H1 (cell line): ENCODE results near the gene FHAD1. TPM values are rescaled to one million over a fixed set of nuclear protein-coding genes. Genes with fewer than 3 reads are reported as not detected.

Experiments used
- CTCF ChIA-PET: fragments of 300-600 bp; sonication (Branson Sonifier 250); formaldehyde crosslinking; loops from one replicate; lab custom pipeline; 2021; ENCODE audit not compliant: partially characterized antibody; lab: Charles Lee
- POLR2A ChIA-PET: fragments of 300-600 bp; sonication (Branson Sonifier 250); formaldehyde crosslinking; loops from one replicate; lab custom pipeline; 2021; ENCODE audit warnings: inconsistent platforms; ENCODE audit not compliant: partially characterized antibody; lab: Charles Lee
- DNase-seq, 2 experiments: peaks; one replicate each; pipeline versions ENCODE4 v3.0.0 to v3.0.0-alpha.2; 2010 to 2022; ENCODE audit warnings: low spot score in 2 of 2, low read depth in 1 of 2, mixed read lengths in 1 of 2
- FAIRE-seq: peaks from 2 replicates; lab custom pipeline; 2011; peaks lifted over from hg19 to GRCh38; lab: Jason Lieb, UNC
- H2AFZ ChIP-seq: 2 replicates; pipeline ENCODE4 v1.8.1; 2012; ENCODE audit warnings: low read length, inconsistent platforms
- H2AK5ac ChIP-seq: 2 replicates; pipeline ENCODE4 v1.6.1; 2013; ENCODE audit warnings: low read depth, low read length
- H2BK120ac ChIP-seq: replicated peaks from 2 replicates; pipeline ENCODE3; 2013; ENCODE audit warnings: low read depth, low read length, inconsistent platforms
- H2BK12ac ChIP-seq: 2 replicates; pipeline ENCODE4 v1.6.1; 2013; ENCODE audit warnings: low read depth, low read length
- H2BK15ac ChIP-seq: 2 replicates; pipeline ENCODE4 v1.6.1; 2013; ENCODE audit warnings: low read length
- H2BK20ac ChIP-seq: 2 replicates; pipeline ENCODE4 v1.6.1; 2013; ENCODE audit warnings: low read length
- H2BK5ac ChIP-seq: 2 replicates; pipeline ENCODE4 v1.6.1; 2013; ENCODE audit warnings: low read depth, low read length
- H3K14ac ChIP-seq: 2 replicates; pipeline ENCODE4 v1.6.1; 2013; ENCODE audit warnings: inconsistent platforms; ENCODE audit not compliant: insufficient read length
- H3K18ac ChIP-seq: 2 replicates; pipeline ENCODE4 v1.6.1; 2013; ENCODE audit warnings: low read length; ENCODE audit errors: extremely low read depth
- H3K23ac ChIP-seq: 2 replicates; pipeline ENCODE4 v1.6.1; 2013; ENCODE audit warnings: inconsistent platforms; ENCODE audit not compliant: insufficient read length
- H3K23me2 ChIP-seq: 2 replicates; pipeline ENCODE4 v1.6.1; 2013; ENCODE audit warnings: low read depth, low read length
- H3K27ac ChIP-seq: 2 replicates; pipeline ENCODE4 v1.6.1; 2011; ENCODE audit warnings: low read depth, low read length, inconsistent platforms
- H3K27me3 ChIP-seq, 4 experiments: replicated peaks in 1 of 4; 1 replicate in 1 of 4; 2 replicates in 3 of 4; pipeline versions ENCODE4 v1.6.1 to v1.8.1; 2011 to 2013; ENCODE audit warnings: low read length in 3 of 4, mild to moderate bottlenecking in 3 of 4, inconsistent platforms in 2 of 4, mixed read lengths in 2 of 4, moderate library complexity in 1 of 4; ENCODE audit not compliant: control insufficient read depth in 3 of 4, insufficient read depth in 3 of 4; ENCODE audit errors: extremely low read depth in 1 of 4
- H3K36me3 ChIP-seq, 4 experiments: 2 replicates each; pipeline versions ENCODE4 v1.6.1 to v1.8.1; 2011 to 2013; ENCODE audit warnings: mild to moderate bottlenecking in 4 of 4, low read length in 3 of 4, moderate library complexity in 2 of 4, control low read depth in 1 of 4, inconsistent platforms in 1 of 4; ENCODE audit not compliant: insufficient read depth in 4 of 4, control insufficient read depth in 2 of 4
- H3K4ac ChIP-seq: replicated peaks from 2 replicates; pipeline ENCODE3; 2013; ENCODE audit warnings: low read length, low read depth, mixed read lengths, inconsistent platforms; ENCODE audit not compliant: insufficient read length
- H3K4me1 ChIP-seq, 4 experiments: replicated peaks in 1 of 4; 1 replicate in 1 of 4; 2 replicates in 3 of 4; pipeline versions ENCODE4 v1.6.1 to v1.8.1; 2011 to 2013; ENCODE audit warnings: low read length in 3 of 4, inconsistent platforms in 2 of 4, mixed read lengths in 1 of 4; ENCODE audit not compliant: insufficient read depth in 4 of 4, control insufficient read depth in 3 of 4
- H3K4me2 ChIP-seq, 2 experiments: 2 replicates each; pipeline versions ENCODE4 v1.6.1 to v1.8.1; 2011 to 2013; ENCODE audit warnings: low read depth in 2 of 2, low read length in 2 of 2, control low read depth in 1 of 2, inconsistent platforms in 1 of 2, mild to moderate bottlenecking in 1 of 2; ENCODE audit not compliant: insufficient read depth in 1 of 2
- H3K4me3 ChIP-seq, 4 experiments: fragments of 200-600, 300-600 bp in 1 of 4; sonication (generic), shearing (Covaris generic), sonication (Bioruptor Twin) in 1 of 4; 2 replicates each; pipeline versions ENCODE4 v1.5.1 to v1.8.1; 2011 to 2016; ENCODE audit warnings: low read length in 4 of 4, low read depth in 3 of 4, control low read depth in 2 of 4, inconsistent platforms in 2 of 4, mild to moderate bottlenecking in 2 of 4, mixed read lengths in 1 of 4, moderate library complexity in 1 of 4; ENCODE audit not compliant: insufficient read depth in 2 of 4; ENCODE audit errors: extremely low read depth in 1 of 4
- H3K56ac ChIP-seq: replicated peaks from 2 replicates; pipeline ENCODE3; 2013; ENCODE audit warnings: low read depth, mild to moderate bottlenecking, mixed read lengths, low read length, inconsistent platforms; ENCODE audit not compliant: insufficient read length
- H3K79me1 ChIP-seq: 2 replicates; pipeline ENCODE4 v1.6.1; 2013; ENCODE audit warnings: low read depth, low read length, control low read depth
- H3K79me2 ChIP-seq, 2 experiments: 2 replicates each; pipeline versions ENCODE4 v1.6.1 to v1.8.1; 2012 to 2013; ENCODE audit warnings: low read length in 2 of 2, mild to moderate bottlenecking in 2 of 2, inconsistent platforms in 1 of 2; ENCODE audit not compliant: insufficient read depth in 2 of 2, control insufficient read depth in 1 of 2
- H3K9ac ChIP-seq, 4 experiments: replicated peaks in 1 of 4; 1 replicate in 1 of 4; 2 replicates in 3 of 4; pipeline versions ENCODE4 v1.6.1 to v1.8.1; 2011 to 2013; ENCODE audit warnings: low read depth in 3 of 4, low read length in 3 of 4, control low read depth in 2 of 4, mild to moderate bottlenecking in 2 of 4, moderate library complexity in 2 of 4, inconsistent platforms in 1 of 4; ENCODE audit errors: extremely low read depth in 1 of 4
- H3K9me3 ChIP-seq, 2 experiments: 2 replicates each; pipeline versions ENCODE4 v1.6.1 to v1.8.1; 2012 to 2013; ENCODE audit warnings: mild to moderate bottlenecking in 2 of 2, moderate library complexity in 2 of 2, control low read depth in 1 of 2, inconsistent platforms in 1 of 2, low read depth in 1 of 2, low read length in 1 of 2, mixed read lengths in 1 of 2; ENCODE audit not compliant: insufficient read depth in 2 of 2
- H4K20me1 ChIP-seq, 2 experiments: replicated peaks in 1 of 2; 2 replicates each; pipeline versions ENCODE3 to v1.8.1; 2011 to 2013; ENCODE audit warnings: inconsistent platforms in 2 of 2, low read length in 2 of 2, mild to moderate bottlenecking in 1 of 2; ENCODE audit not compliant: insufficient read depth in 2 of 2, control insufficient read depth in 1 of 2
- H4K5ac ChIP-seq: 2 replicates; pipeline ENCODE4 v1.6.1; 2013; ENCODE audit warnings: low read length, low read depth, mixed read lengths, inconsistent platforms; ENCODE audit not compliant: insufficient read length
- H4K8ac ChIP-seq: 2 replicates; pipeline ENCODE4 v1.8.0; 2013; ENCODE audit warnings: mild to moderate bottlenecking, moderate library complexity, low read length, inconsistent platforms; ENCODE audit not compliant: insufficient read depth; ENCODE audit errors: extremely low read depth
- H4K91ac ChIP-seq: replicated peaks from 2 replicates; pipeline ENCODE3; 2013; ENCODE audit warnings: low read length, mixed read lengths, inconsistent platforms; ENCODE audit not compliant: insufficient read length
- ATF2 ChIP-seq: IDR thresholded peaks from 2 replicates; pipeline ENCODE4 v1.6.1; 2012; ENCODE audit warnings: low read length, inconsistent platforms
- CHD2 ChIP-seq: IDR thresholded peaks from 2 replicates; pipeline ENCODE4 v1.6.1; 2012; ENCODE audit warnings: low read length, improper control_type of control experiment
- GTF2F1 ChIP-seq: IDR thresholded peaks from 2 replicates; pipeline ENCODE4 v1.6.1; 2012; ENCODE audit warnings: low read depth, low read length, improper control_type of control experiment, borderline replicate concordance
- PHF8 ChIP-seq: fragments of 200-600 bp; sonication (generic); conservative IDR thresholded peaks from 2 replicates; pipeline ENCODE4 v1.7.1; 2012; ENCODE audit warnings: low read depth, mild to moderate bottlenecking, inconsistent platforms, low read length, moderate library complexity
- RNF2 ChIP-seq: fragments of 200-900, 300-1000 bp; sonication (generic); IDR thresholded peaks from 2 replicates; pipeline ENCODE4 v1.7.1; 2016; ENCODE audit warnings: borderline replicate concordance, low read depth, mild to moderate bottlenecking, antibody characterized with exemption, low read length; ENCODE audit not compliant: poor library complexity, severe bottlenecking; ENCODE audit errors: missing control alignments
- TEAD4 ChIP-seq: IDR thresholded peaks from 2 replicates; pipeline ENCODE4 v1.6.1; 2012; ENCODE audit warnings: low read depth, low read length, inconsistent platforms, mixed read lengths
- YY1 ChIP-seq: IDR thresholded peaks from 2 replicates; pipeline ENCODE4 v1.6.1; 2011; ENCODE audit warnings: low read depth, mild to moderate bottlenecking, low read length
- WGBS, 2 experiments: shearing (Covaris generic) in 1 of 2; methylation state at CpG; one replicate each; pipeline versions ENCODE4 v1.1.6 to v1.1.7; 2013 to 2015; ENCODE audit warnings: low lambda C conversion rate in 2 of 2, mixed read lengths in 2 of 2, inconsistent platforms in 1 of 2, low coverage in 1 of 2, missing lambda C conversion rate in 1 of 2; ENCODE audit not compliant: insufficient replicate concordance in 2 of 2, insufficient coverage in 1 of 2, insufficient read length in 1 of 2; ENCODE audit errors: extremely low coverage in 1 of 2, missing lambda C conversion rate in 1 of 2; 5-methylcytosine and 5-hydroxymethylcytosine counted together
- polyA plus RNA-seq, 7 experiments: library from polyadenylated mRNA; depleted of rRNA in 3 of 7; stranded (reverse) in 5 of 7; unstranded in 2 of 7; fragments of >200 nt in 5 of 7; fragments of 200-250 nt in 2 of 7; gene quantifications; 1 replicate in 5 of 7; 2 replicates in 1 of 7; 4 replicates in 1 of 7; pipeline versions ENCODE4 v1.2.1 to v1.2.3, GENCODE V29; 2011 to 2013; ENCODE audit warnings: missing spikeins in 2 of 7, mixed read lengths in 2 of 7
- total RNA-seq: library from RNA; stranded (reverse); fragmentation: NEBNext Ultra II Directional; extraction: Animal tissue kit (Norgen Biotek cat#: 25700); gene quantifications from 2 replicates; pipeline ENCODE4 v1.2.1, GENCODE V29; 2021

The FHAD1 gene
- total and polyA plus RNA-seq, 2 of the 8 experiments (the other 6 are each of a cell fraction or from before 2014, with no cell fraction given) = 0.39 to 0.69 TPM

DNA sequence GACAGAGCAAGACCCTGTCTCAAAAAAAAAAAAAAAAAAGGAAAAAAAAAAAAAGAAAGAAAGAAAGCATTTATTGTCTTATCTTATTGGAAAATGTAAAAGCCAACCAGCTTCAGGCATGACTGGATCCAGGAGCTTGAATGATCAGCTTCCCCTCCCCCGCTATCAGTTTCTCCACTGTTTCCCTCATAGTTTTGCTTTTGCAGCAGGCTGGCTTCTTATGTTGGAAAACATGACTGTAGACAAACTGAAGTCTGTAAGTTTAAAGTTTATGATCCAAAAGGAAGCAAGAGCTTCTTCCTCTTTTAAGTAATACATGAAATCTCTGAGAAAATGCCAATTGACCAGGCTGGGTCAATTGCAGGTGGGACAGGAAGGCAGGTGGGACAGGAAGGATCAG is 52.2 kb downstream of the FHAD1 start:
- H2BK15ac ChIP-seq = no peak overlapping the region
- no peaks in the 10 kb centered on the region for H3K36me3 ChIP-seq
- H2AFZ ChIP-seq = no peak overlapping the region
- no peak for FAIRE-seq
- CTCF ChIA-PET = interaction anchor here (0.7 to 2.0 kb wide), 5 partner anchors 19 to 188 kb away, joined by 3 to 6 read pairs (median 3); no protein-coding TSS in a partner anchor
- TF ChIP-seq YY1 = no peak
- no peak for TF ChIP-seq TEAD4
- no peak for TF ChIP-seq PHF8
- no peak for TF ChIP-seq GTF2F1
- no peak for TF ChIP-seq RNF2
- TF ChIP-seq CHD2 = no peak
- no peak for TF ChIP-seq ATF2
- TF ChIP-seq, all 59 proteins: peak for 0
- Histone ChIP-seq H2BK120ac (no peak overlapping the region), H3K27me3 (no peaks in the 10 kb centered on the region), H3K9ac (no peak overlapping the region), H3K23me2 (no peaks in the 10 kb centered on the region), H3K4ac (no peak overlapping the region), H2BK20ac (0 out of 2 replicates have a peak overlapping the region, but pooled peaks have one; percentile 44), H4K8ac (no peak overlapping the region), H2BK12ac (no peak overlapping the region), H3K9me3 (0 out of 4 replicates have a peak, but pooled peaks cover 0 to 5% of the 10 kb centered on the region in 2 experiments), H2AK5ac (0 out of 2 replicates have a peak overlapping the region, but pooled peaks have one; percentile 32), H2BK5ac (no peak overlapping the region), H3K18ac (no peak overlapping the region), H4K5ac (no peak overlapping the region), H3K79me1 (no peaks in the 10 kb centered on the region), H3K56ac (no peak overlapping the region), H4K20me1 (no peaks in the 10 kb centered on the region), H3K27ac (no peak overlapping the region), H4K91ac (no peak overlapping the region), H3K4me1 (peaks cover 0 to 2% (median 0%) of the 10 kb centered on the region in 4 experiments; a peak in 2 of 7 replicates), H3K23ac (no peak overlapping the region), H3K4me3 (no peak overlapping the region), H3K4me2 (no peak overlapping the region), H3K14ac (no peak overlapping the region), H3K79me2 (no peaks in the 10 kb centered on the region)
- POLR2A ChIA-PET = no interaction called here
- no peak for DNase-seq
- WGBS, 2 experiments = 87% methylated on average over 1 of the region's 1 CpG; no CpG with 5 or more reads in 1 of the 2 experiments
